DND-41 (cell line): ENCODE measurements around the gene TCAP.

Experiments
- EZH2 ChIP-seq: IDR thresholded peaks from 3 replicates; pipeline ENCODE4 v1.6.1; 2012; ENCODE audit warnings: borderline replicate concordance, low read depth, mild to moderate bottlenecking, moderate library complexity, low read length, inconsistent platforms; ENCODE audit not compliant: severe bottlenecking
- TF ChIP-seq, protein P1 (sequence below): IDR thresholded peaks from 2 replicates; pipeline ENCODE4 v1.5.1; 2012; ENCODE audit warnings: borderline replicate concordance, low read length, moderate library complexity, mild to moderate bottlenecking; ENCODE audit not compliant: poor library complexity, severe bottlenecking; ENCODE audit errors: extremely low read depth

DNA sequence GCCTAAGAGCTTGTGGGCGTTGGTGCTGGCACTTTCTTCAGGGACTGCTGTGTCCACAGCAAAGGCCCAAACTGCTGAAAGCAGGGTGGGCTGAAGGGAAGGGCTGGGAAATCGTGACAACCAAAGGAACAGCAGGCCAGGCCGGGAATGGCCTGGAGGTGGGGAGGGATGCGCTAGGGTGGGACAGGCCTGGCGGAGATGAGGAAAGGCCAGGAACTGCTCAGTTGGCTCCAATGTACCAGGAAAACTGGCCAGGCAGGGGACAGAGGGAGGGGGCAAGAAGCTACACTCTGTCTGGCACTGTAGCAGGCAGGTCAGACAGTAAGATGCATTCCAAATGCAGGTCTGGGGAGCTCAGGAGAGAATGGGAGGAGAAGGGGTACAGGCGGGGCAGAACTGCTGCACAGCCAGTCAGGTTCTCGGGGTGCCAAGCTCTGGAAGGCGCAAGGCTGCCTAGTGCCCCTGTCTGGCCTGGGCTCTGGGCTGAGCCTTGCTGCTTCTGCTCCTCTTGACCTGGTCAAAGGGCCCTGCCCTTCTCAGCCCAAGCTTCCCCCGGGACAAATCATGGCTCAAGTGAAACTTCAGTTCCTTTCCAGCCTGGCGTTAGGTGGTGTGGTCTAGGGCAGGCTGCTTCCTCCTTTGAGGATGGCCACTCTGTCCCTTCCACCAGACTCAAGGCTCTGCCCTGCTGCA is 10.4 kb downstream of the TCAP start:
- TF ChIP-seq, protein P1, sequence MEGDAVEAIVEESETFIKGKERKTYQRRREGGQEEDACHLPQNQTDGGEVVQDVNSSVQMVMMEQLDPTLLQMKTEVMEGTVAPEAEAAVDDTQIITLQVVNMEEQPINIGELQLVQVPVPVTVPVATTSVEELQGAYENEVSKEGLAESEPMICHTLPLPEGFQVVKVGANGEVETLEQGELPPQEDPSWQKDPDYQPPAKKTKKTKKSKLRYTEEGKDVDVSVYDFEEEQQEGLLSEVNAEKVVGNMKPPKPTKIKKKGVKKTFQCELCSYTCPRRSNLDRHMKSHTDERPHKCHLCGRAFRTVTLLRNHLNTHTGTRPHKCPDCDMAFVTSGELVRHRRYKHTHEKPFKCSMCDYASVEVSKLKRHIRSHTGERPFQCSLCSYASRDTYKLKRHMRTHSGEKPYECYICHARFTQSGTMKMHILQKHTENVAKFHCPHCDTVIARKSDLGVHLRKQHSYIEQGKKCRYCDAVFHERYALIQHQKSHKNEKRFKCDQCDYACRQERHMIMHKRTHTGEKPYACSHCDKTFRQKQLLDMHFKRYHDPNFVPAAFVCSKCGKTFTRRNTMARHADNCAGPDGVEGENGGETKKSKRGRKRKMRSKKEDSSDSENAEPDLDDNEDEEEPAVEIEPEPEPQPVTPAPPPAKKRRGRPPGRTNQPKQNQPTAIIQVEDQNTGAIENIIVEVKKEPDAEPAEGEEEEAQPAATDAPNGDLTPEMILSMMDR, result no peak
- no peak for TF ChIP-seq EZH2
